Measurements from ENCODE around the gene ARRDC1.

Gene ARRDC1

GRCh38 chr9:137569609-137570203 is 35.8 kb upstream of the ARRDC1 start:
- TF ChIP-seq, protein P1, sequence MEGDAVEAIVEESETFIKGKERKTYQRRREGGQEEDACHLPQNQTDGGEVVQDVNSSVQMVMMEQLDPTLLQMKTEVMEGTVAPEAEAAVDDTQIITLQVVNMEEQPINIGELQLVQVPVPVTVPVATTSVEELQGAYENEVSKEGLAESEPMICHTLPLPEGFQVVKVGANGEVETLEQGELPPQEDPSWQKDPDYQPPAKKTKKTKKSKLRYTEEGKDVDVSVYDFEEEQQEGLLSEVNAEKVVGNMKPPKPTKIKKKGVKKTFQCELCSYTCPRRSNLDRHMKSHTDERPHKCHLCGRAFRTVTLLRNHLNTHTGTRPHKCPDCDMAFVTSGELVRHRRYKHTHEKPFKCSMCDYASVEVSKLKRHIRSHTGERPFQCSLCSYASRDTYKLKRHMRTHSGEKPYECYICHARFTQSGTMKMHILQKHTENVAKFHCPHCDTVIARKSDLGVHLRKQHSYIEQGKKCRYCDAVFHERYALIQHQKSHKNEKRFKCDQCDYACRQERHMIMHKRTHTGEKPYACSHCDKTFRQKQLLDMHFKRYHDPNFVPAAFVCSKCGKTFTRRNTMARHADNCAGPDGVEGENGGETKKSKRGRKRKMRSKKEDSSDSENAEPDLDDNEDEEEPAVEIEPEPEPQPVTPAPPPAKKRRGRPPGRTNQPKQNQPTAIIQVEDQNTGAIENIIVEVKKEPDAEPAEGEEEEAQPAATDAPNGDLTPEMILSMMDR (conservative IDR thresholded peaks at IDR 0.05; ENCODE audit: low read depth, low read length), result no peak
- DNase-seq (ENCODE audit: low read depth), result no peak
- no peak overlapping the region for H3K4me3 ChIP-seq (ENCODE audit: low read depth, low read length)

GRCh38 chr9:137570566-137570965 is 34.9 kb upstream of the ARRDC1 start:
- DNase-seq (ENCODE audit: low read depth), result no peak
- H3K4me3 ChIP-seq (ENCODE audit: low read depth, low read length), result no peak overlapping the region
- TF ChIP-seq, protein P1 (conservative IDR thresholded peaks at IDR 0.05; ENCODE audit: low read depth, low read length), result no peak

GRCh38 chr9:137574192-137574591 is 31.3 kb upstream of the ARRDC1 start:
- no peak overlapping the region for H3K4me3 ChIP-seq (ENCODE audit: low read depth, low read length)
- TF ChIP-seq, protein P1 (conservative IDR thresholded peaks at IDR 0.05; ENCODE audit: low read depth, low read length), result no peak
- DNase-seq (ENCODE audit: low read depth), result no peak

DNA sequence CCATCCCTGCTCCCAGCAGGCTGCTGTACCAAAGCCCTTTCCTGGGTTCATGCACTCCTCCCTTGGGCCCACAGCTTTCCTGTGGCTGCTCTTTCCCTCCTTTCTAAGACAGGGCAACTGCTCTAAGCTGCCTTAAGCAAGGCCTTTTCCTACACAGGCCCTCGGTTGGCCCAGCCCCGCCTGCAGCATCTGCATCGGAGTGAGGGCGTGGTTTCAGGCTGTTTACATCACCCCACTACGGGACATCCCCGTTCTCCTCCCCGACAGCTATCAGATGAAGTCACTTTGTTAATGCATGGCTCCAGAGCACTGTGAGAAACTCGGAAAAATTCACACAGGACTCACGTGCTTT is 30.1 kb upstream of the ARRDC1 start:
- no peak for DNase-seq (ENCODE audit: low read depth)
- TF ChIP-seq, protein P1 (conservative IDR thresholded peaks at IDR 0.05; ENCODE audit: low read depth, low read length), result no peak
- no peak overlapping the region for H3K4me3 ChIP-seq (ENCODE audit: low read depth, low read length)

- TF ChIP-seq, protein P1 (conservative IDR thresholded peaks at IDR 0.05; ENCODE audit: low read depth, low read length), result no peak
- H3K4me3 ChIP-seq (ENCODE audit: low read depth, low read length), result no peak overlapping the region
- DNase-seq (ENCODE audit: low read depth), result no peak
These were observed 29.6 kb upstream of the ARRDC1 start for GRCh38 chr9:137575716-137576411.

- peak within 1 kb of the TSS; percentile 93 for H3K4me3 ChIP-seq (ENCODE audit: low read depth, low read length)
- TF ChIP-seq, protein P1 (conservative IDR thresholded peaks at IDR 0.05; ENCODE audit: low read depth, low read length), result peak; percentile 73
- DNase-seq (ENCODE audit: low read depth), result peak; percentile 93
These were observed 26.8 kb upstream of the ARRDC1 start, which contains the start of gene DPH7 for GRCh38 chr9:137578518-137579258. DPH7 (minus strand) TSS chr9:137578925; CDS start chr9:137578777, 148 bp downstream.
